RWPE2 (cell line): ENCODE data around the gene SCGN.

Source experiments
- ATAC-seq: fragments of 200-7000 bp; cut with Tn5 transposase; 3 replicates; pipeline ENCODE4 v1.9.1; 2021; ENCODE audit warnings: low read depth
- DNase-seq: peaks from one replicate; pipeline ENCODE4 v3.0.0-alpha.2; 2020; ENCODE audit warnings: low spot score
- H3K27ac ChIP-seq: fragments of 450-650 bp; 2 replicates; pipeline ENCODE4 v1.5.1; 2017; ENCODE audit warnings: mild to moderate bottlenecking; ENCODE audit not compliant: poor library complexity, severe bottlenecking
- H3K27me3 ChIP-seq: fragments of 250-450 bp; sonication (Bioruptor Pico); 2 replicates; pipeline ENCODE4 v1.5.1; 2021; ENCODE audit warnings: mild to moderate bottlenecking, moderate library complexity; ENCODE audit not compliant: insufficient read depth, poor library complexity, severe bottlenecking
- H3K36me3 ChIP-seq: fragments of 250-450 bp; sonication (Bioruptor Pico); 2 replicates; pipeline ENCODE4 v1.5.1; 2020; ENCODE audit warnings: low read depth, mild to moderate bottlenecking, moderate library complexity
- H3K4me1 ChIP-seq: fragments of 250-450 bp; sonication (Bioruptor Pico); 2 replicates; pipeline ENCODE4 v1.5.1; 2021; ENCODE audit warnings: mild to moderate bottlenecking, moderate library complexity; ENCODE audit not compliant: insufficient read depth, poor library complexity, severe bottlenecking
- H3K4me3 ChIP-seq: fragments of 250-450 bp; sonication (Bioruptor Pico); 2 replicates; pipeline ENCODE4 v1.5.1; 2021; ENCODE audit warnings: mild to moderate bottlenecking, moderate library complexity; ENCODE audit not compliant: severe bottlenecking
- H3K9me3 ChIP-seq: fragments of 250-450 bp; sonication (Bioruptor Pico); 2 replicates; pipeline ENCODE4 v1.5.1; 2021; ENCODE audit warnings: mild to moderate bottlenecking, moderate library complexity; ENCODE audit not compliant: severe bottlenecking
- TF ChIP-seq, protein P1 (sequence below): fragments of 450-650 bp; IDR thresholded peaks from one replicate; pipeline ENCODE4 v1.5.1; 2017; ENCODE audit warnings: mild to moderate bottlenecking, moderate library complexity; ENCODE audit not compliant: poor library complexity, severe bottlenecking

The SCGN gene

GRCh38 chr6:25686856-25687255, 34.8 kb downstream of the SCGN start:
- H3K27ac ChIP-seq, result no peak overlapping the region
- ATAC-seq (no peak), DNase-seq (no peak)
- H3K9me3 ChIP-seq, result no peaks in the 10 kb centered on the region
- H3K27me3 ChIP-seq, result peaks cover under 1% of the 10 kb centered on the region
- H3K4me1 ChIP-seq, result no peaks in the 10 kb centered on the region
- no peak overlapping the region for H3K4me3 ChIP-seq
- TF ChIP-seq, protein P1, sequence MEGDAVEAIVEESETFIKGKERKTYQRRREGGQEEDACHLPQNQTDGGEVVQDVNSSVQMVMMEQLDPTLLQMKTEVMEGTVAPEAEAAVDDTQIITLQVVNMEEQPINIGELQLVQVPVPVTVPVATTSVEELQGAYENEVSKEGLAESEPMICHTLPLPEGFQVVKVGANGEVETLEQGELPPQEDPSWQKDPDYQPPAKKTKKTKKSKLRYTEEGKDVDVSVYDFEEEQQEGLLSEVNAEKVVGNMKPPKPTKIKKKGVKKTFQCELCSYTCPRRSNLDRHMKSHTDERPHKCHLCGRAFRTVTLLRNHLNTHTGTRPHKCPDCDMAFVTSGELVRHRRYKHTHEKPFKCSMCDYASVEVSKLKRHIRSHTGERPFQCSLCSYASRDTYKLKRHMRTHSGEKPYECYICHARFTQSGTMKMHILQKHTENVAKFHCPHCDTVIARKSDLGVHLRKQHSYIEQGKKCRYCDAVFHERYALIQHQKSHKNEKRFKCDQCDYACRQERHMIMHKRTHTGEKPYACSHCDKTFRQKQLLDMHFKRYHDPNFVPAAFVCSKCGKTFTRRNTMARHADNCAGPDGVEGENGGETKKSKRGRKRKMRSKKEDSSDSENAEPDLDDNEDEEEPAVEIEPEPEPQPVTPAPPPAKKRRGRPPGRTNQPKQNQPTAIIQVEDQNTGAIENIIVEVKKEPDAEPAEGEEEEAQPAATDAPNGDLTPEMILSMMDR, result no peak
- no peaks in the 10 kb centered on the region for H3K36me3 ChIP-seq

GRCh38 chr6:25689966-25690365, 38.0 kb downstream of the SCGN start:
- no peak for DNase-seq
- Histone ChIP-seq H3K27ac (no peak overlapping the region), H3K4me3 (no peak overlapping the region), H3K36me3 (no peaks in the 10 kb centered on the region), H3K4me1 (no peaks in the 10 kb centered on the region), H3K9me3 (no peaks in the 10 kb centered on the region), H3K27me3 (no peaks in the 10 kb centered on the region)
- TF ChIP-seq, protein P1, result no peak
- ATAC-seq, result peak; percentile 25; the same call in 1 of the 3 replicates

GRCh38 chr6:25691894-25692293, 39.9 kb downstream of the SCGN start:
- TF ChIP-seq, protein P1, result no peak
- Histone ChIP-seq H3K27ac (no peak overlapping the region), H3K27me3 (no peaks in the 10 kb centered on the region), H3K4me3 (no peak overlapping the region), H3K36me3 (no peaks in the 10 kb centered on the region), H3K4me1 (no peaks in the 10 kb centered on the region), H3K9me3 (no peaks in the 10 kb centered on the region)
- DNase-seq (no peak), ATAC-seq (no peak)

GRCh38 chr6:25692472-25692871, 40.5 kb downstream of the SCGN start:
- DNase-seq (no peak), ATAC-seq (no peak)
- Histone ChIP-seq H3K4me1 (no peaks in the 10 kb centered on the region), H3K27ac (no peak overlapping the region), H3K27me3 (no peaks in the 10 kb centered on the region), H3K4me3 (no peak overlapping the region), H3K9me3 (no peaks in the 10 kb centered on the region), H3K36me3 (no peaks in the 10 kb centered on the region)
- TF ChIP-seq, protein P1, result no peak

GRCh38 chr6:25694366-25694765, 42.4 kb downstream of the SCGN start:
- TF ChIP-seq, protein P1, result no peak
- Histone ChIP-seq H3K4me3 (no peak overlapping the region), H3K9me3 (no peaks in the 10 kb centered on the region), H3K27me3 (no peaks in the 10 kb centered on the region), H3K4me1 (no peaks in the 10 kb centered on the region), H3K27ac (no peak overlapping the region), H3K36me3 (no peaks in the 10 kb centered on the region)
- DNase-seq (no peak), ATAC-seq (no peak)
